Heart left ventricle (tissue), 13 donors: Measurements from ENCODE around the gene STIM1.

Source experiments
- POLR2A ChIP-seq, 2 donors: fragments of 450-650 bp; IDR thresholded peaks; one replicate each; pipeline ENCODE4 v1.6.1; 2017; ENCODE audit warnings: antibody characterized with exemption in 2 of 2, mild to moderate bottlenecking in 2 of 2, moderate library complexity in 2 of 2
- TF ChIP-seq, protein P1 (sequence below), 12 donors: fragments of 200-600 bp; sonication (generic) in 4 of 12; IDR thresholded peaks; one replicate each; pipeline versions ENCODE4 v1.5.0 to v1.8.0; 2018 to 2022; ENCODE audit warnings: antibody characterized with exemption in 12 of 12, mild to moderate bottlenecking in 5 of 12
- donor health status: ischemic (EF 13 %, LVEDD 7.1; RV severe dilation, severe dysfunction).
- donor health status: DM: no; HTN: yes; CAD: no.
- donor health status: DM: no; HTN: no; CAD: no.
- donor health status: ischemic (EF 25% LVEDD 6.9; RV normal size, moderate dysfunction).
- donor health status: ischemic (EF 25% LVEDD 5.7; RV mildly dilated, moderate dysfunction).
- donor health status: ischemic (EF 35%, LVEDD 5.7; RV mildly dilated, moderate dysfunction).
- donor health status: nonischemic (EF 11% LVEDD 7.7; RV severe dilation, severe dysfunction).
- donor health status: DM: yes; HTN: yes; CAD: no.
- donor health status: PGD.
- donor health status: ischemic (EF 29% LVEDD 5.4; RV normal size, mild dysfunction).
- donor health status: nonischemic (EF 23%, LVEDD 6.1; RV moderate dilation, normal function).

DNA sequence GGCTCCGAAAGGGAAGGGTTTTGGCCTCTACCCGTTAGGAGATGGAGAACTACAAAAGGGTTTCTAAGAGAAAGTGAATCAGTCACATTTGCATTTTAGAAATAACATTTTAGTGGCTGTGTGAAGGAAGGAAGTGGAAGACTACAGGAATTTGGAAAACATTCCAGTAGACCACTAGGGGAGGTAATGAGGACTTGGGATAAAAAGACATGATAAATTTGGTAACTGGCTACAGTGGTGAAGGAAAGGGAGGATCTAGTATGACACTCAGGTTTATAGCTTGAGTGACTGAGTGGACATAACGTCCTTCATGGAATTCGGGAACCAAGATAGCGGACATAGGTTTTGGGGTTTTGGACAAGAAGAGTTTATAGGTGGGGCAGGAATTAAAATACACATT is 232.1 kb downstream of the STIM1 start:
- no peak for TF ChIP-seq POLR2A (IDR thresholded peaks at IDR 0.05)
- TF ChIP-seq, protein P1, sequence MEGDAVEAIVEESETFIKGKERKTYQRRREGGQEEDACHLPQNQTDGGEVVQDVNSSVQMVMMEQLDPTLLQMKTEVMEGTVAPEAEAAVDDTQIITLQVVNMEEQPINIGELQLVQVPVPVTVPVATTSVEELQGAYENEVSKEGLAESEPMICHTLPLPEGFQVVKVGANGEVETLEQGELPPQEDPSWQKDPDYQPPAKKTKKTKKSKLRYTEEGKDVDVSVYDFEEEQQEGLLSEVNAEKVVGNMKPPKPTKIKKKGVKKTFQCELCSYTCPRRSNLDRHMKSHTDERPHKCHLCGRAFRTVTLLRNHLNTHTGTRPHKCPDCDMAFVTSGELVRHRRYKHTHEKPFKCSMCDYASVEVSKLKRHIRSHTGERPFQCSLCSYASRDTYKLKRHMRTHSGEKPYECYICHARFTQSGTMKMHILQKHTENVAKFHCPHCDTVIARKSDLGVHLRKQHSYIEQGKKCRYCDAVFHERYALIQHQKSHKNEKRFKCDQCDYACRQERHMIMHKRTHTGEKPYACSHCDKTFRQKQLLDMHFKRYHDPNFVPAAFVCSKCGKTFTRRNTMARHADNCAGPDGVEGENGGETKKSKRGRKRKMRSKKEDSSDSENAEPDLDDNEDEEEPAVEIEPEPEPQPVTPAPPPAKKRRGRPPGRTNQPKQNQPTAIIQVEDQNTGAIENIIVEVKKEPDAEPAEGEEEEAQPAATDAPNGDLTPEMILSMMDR (IDR thresholded peaks at IDR 0.05) = no peak
